Measurements from ENCODE around the gene EIF4EBP3. TPM values are rescaled to one million over a fixed set of nuclear protein-coding genes. Genes with fewer than 3 reads are reported as not detected.

The EIF4EBP3 gene
- polyA plus RNA-seq, 1 of the 3 experiments (the other 2 are of a cell fraction) = 1.1 TPM

GRCh38 chr5:140567136-140567818 lies 19.8 kb downstream of the EIF4EBP3 start:
- Histone ChIP-seq H3K27ac (ENCODE audit: low read depth in 2 of 2, low read length in 1 of 2) (no peak overlapping the region), H3F3A (replicated peaks; ENCODE audit: insufficient read depth) (peaks cover 5% of the 10 kb centered on the region), H3K9ac (no peak overlapping the region), H3K36me3 (replicated peaks in 1 of 2; ENCODE audit: control insufficient read depth in 1 of 2, insufficient read depth in 2 of 2, low read length in 1 of 2) (peaks cover 8 to 25% of the 10 kb centered on the region in 2 experiments), H3K9me3 (no peaks in the 10 kb centered on the region), H3K27me3 (ENCODE audit: insufficient read depth) (no peaks in the 10 kb centered on the region), H3K4me3 (ENCODE audit: low read depth in 2 of 2, low read length in 1 of 2) (no peak overlapping the region), H4K20me1 (ENCODE audit: insufficient read depth) (no peaks in the 10 kb centered on the region), H2AFZ (ENCODE audit: low read depth) (no peak overlapping the region), H3K4me2 (no peak overlapping the region), H3K9me2 (no peaks in the 10 kb centered on the region), H3K4me1 (ENCODE audit: control insufficient read depth in 1 of 2, insufficient read depth in 2 of 2, low read depth in 1 of 2, low read length in 1 of 2) (peaks cover 3 to 19% of the 10 kb centered on the region in 2 experiments; a peak in 1 of 4 replicates), H3K79me2 (ENCODE audit: insufficient read depth) (peaks cover 28% of the 10 kb centered on the region)
- WGBS (ENCODE audit: low lambda C conversion rate) = 90% methylated on average over 18 of the region's 22 CpGs
- POLR2A ChIA-PET = interaction anchor here (1.4 kb wide), 1 partner anchor 9 kb away, joined by 4 read pairs; no protein-coding TSS in a partner anchor
- DNase-seq = no peak
- no peak for TF ChIP-seq NFIC (IDR thresholded peaks at IDR 0.05; ENCODE audit: borderline replicate concordance)
- no peak for TF ChIP-seq MXI1 (IDR thresholded peaks at IDR 0.05; ENCODE audit: low read depth, low read length)
- TF ChIP-seq ZBTB33 (IDR thresholded peaks at IDR 0.05; ENCODE audit: borderline replicate concordance, low read depth) = no peak
- TF ChIP-seq NRF1 (IDR thresholded peaks at IDR 0.05; ENCODE audit: low read depth, low read length) = no peak
- no peak for TF ChIP-seq REST (IDR thresholded peaks at IDR 0.05; ENCODE audit: low read depth, low read length)
- TF ChIP-seq RXRA (IDR thresholded peaks at IDR 0.05; ENCODE audit: borderline replicate concordance, low read depth) = no peak
- no peak for TF ChIP-seq SIN3A (IDR thresholded peaks at IDR 0.05; ENCODE audit: borderline replicate concordance, low read depth, low read length)
- no peak for TF ChIP-seq TCF12 (IDR thresholded peaks at IDR 0.05)
- TF ChIP-seq USF2 (IDR thresholded peaks at IDR 0.05; ENCODE audit: borderline replicate concordance, low read depth, low read length) = no peak
- TF ChIP-seq CTCF (IDR thresholded peaks at IDR 0.05) = no peak
- TF ChIP-seq RFX5 (IDR thresholded peaks at IDR 0.05; ENCODE audit: low read length) = no peak
- no peak for TF ChIP-seq TEAD4 (IDR thresholded peaks at IDR 0.05; ENCODE audit: borderline replicate concordance, insufficient read depth)
- TF ChIP-seq IRF3 (IDR thresholded peaks at IDR 0.05; ENCODE audit: low read depth, low read length) = no peak
- TF ChIP-seq FOXJ3 (CRISPR knock-in tag; IDR thresholded peaks at IDR 0.05) = no peak
- TF ChIP-seq USF1 (IDR thresholded peaks at IDR 0.05; ENCODE audit: borderline replicate concordance, low read depth) = no peak
- no peak for TF ChIP-seq CHD2 (IDR thresholded peaks at IDR 0.05; ENCODE audit: low read length, partially characterized antibody)
- TF ChIP-seq TAF1 (IDR thresholded peaks at IDR 0.05; ENCODE audit: borderline replicate concordance, low read depth, low read length) = no peak
- TF ChIP-seq SMC3 (IDR thresholded peaks at IDR 0.05; ENCODE audit: low read depth, low read length) = no peak
- CTCF ChIA-PET = interaction anchor here (0.6 to 0.8 kb wide), 2 partner anchors 31 to 328 kb away, joined by 3 read pairs; no protein-coding TSS in a partner anchor
